Heart right ventricle (tissue), 16 donors: ENCODE data around the gene IDE. TPM values are rescaled to one million over a fixed set of nuclear protein-coding genes. Genes with fewer than 3 reads are reported as not detected.

Source experiments
- ATAC-seq, 8 donors: fragments of 200-7000 bp; cut with Tn5 transposase; one replicate each; pipeline ENCODE4 v1.9.1; 2020; ENCODE audit warnings: mild to moderate bottlenecking in 8 of 8, moderate library complexity in 8 of 8, moderate number of reproducible peaks in 1 of 8
- DNase-seq, 2 donors: peaks; one replicate each; pipeline ENCODE4 v3.0.0-alpha.2; 2020
- H3K27ac ChIP-seq, 10 donors: fragments of 200-600 bp; sonication (generic) in 2 of 10; one replicate each; pipeline versions ENCODE4 v1.5.0 to v1.8.0; 2020 to 2022; ENCODE audit warnings: mild to moderate bottlenecking in 3 of 10
- H3K27me3 ChIP-seq, 7 donors: fragments of 200-600 bp; one replicate each; pipeline ENCODE4 v1.8.0; 2021 to 2022; ENCODE audit warnings: mild to moderate bottlenecking in 2 of 7
- H3K36me3 ChIP-seq, 9 donors: fragments of 200-600 bp; sonication (generic) in 1 of 9; one replicate each; pipeline versions ENCODE4 v1.5.0 to v1.8.0; 2020 to 2022; ENCODE audit warnings: mild to moderate bottlenecking in 2 of 9
- H3K4me1 ChIP-seq, 9 donors: fragments of 200-600 bp; sonication (generic) in 1 of 9; one replicate each; pipeline versions ENCODE4 v1.5.0 to v1.8.0; 2020 to 2022; ENCODE audit warnings: mild to moderate bottlenecking in 4 of 9
- H3K4me3 ChIP-seq, 10 donors: fragments of 200-600 bp; sonication (generic) in 2 of 10; one replicate each; pipeline versions ENCODE4 v1.5.0 to v1.8.0; 2020 to 2022; ENCODE audit warnings: mild to moderate bottlenecking in 7 of 10, moderate library complexity in 2 of 10
- H3K9me3 ChIP-seq, 11 donors: fragments of 200-600 bp in 10 of 11; sonication (generic) in 2 of 11; one replicate each; pipeline versions ENCODE4 v1.5.0 to v1.8.0; 2013 to 2022; ENCODE audit warnings: mild to moderate bottlenecking in 2 of 11, control low read depth in 1 of 11, moderate library complexity in 1 of 11
- CTCF ChIP-seq, 9 donors: fragments of 200-600 bp; sonication (generic) in 2 of 9; IDR thresholded peaks; one replicate each; pipeline versions ENCODE4 v1.5.0 to v1.8.0; 2021 to 2022; ENCODE audit warnings: antibody characterized with exemption in 9 of 9, mild to moderate bottlenecking in 5 of 9, moderate library complexity in 1 of 9
- WGBS, 2 donors: extraction: QIAGEN DNeasy Blood & Tissue Kit; methylation state at CpG; one replicate each; pipeline ENCODE4 v1.1.7; 2013; ENCODE audit warnings: inconsistent platforms in 1 of 2; 5-methylcytosine and 5-hydroxymethylcytosine counted together
- intact Hi-C, 10 donors: fragments of 100-400 bp; cut with DNase I; formaldehyde crosslinking; loops; one replicate each; pipeline versions ENCODE4 v1.11.1 to v1.14.2; 2022
- polyA plus RNA-seq, 2 donors: library from polyadenylated mRNA; stranded (reverse); fragments of 200-250 nt; gene quantifications; one replicate each; pipeline ENCODE4 v1.2.3, GENCODE V29; 2013
- total RNA-seq, 10 donors: library from RNA; stranded (reverse); fragmentation: NEBNext Ultra II Directional in 3 of 10; extraction: Animal tissue kit (Norgen Biotek cat#: 25700) in 3 of 10; gene quantifications; one replicate each; pipeline versions ENCODE4 v1.2.1 to v1.2.4, GENCODE V29; 2021 to 2023
- donor health status: Arrhythmogenic right ventricular cardiomyopathy.
- donor health status: ischemic (EF 13 %, LVEDD 7.1; RV severe dilation, severe dysfunction).
- donor health status: healthy with polysubstance abuse.
- donor health status: DM: no; HTN: yes; CAD: no.
- donor health status: DM: no; HTN: no; CAD: no.
- donor health status: ischemic (EF 25% LVEDD 6.9; RV normal size, moderate dysfunction).
- donor health status: ischemic (EF 25% LVEDD 5.7; RV mildly dilated, moderate dysfunction).
- donor health status: healthy.
- donor health status: DM: yes; HTN: yes; CAD: no.
- donor health status: Ischemic cardiomyopathy.
- donor health status: ischemic (EF 35%, LVEDD 5.7; RV mildly dilated, moderate dysfunction).
- donor health status: nonischemic (EF 11% LVEDD 7.7; RV severe dilation, severe dysfunction).
- donor health status: DM: yes; HTN: yes; CAD: no.
- donor health status: PGD.
- donor health status: ischemic (EF 29% LVEDD 5.4; RV normal size, mild dysfunction).
- donor health status: nonischemic (EF 23%, LVEDD 6.1; RV moderate dilation, normal function).

Gene IDE
- total and polyA plus RNA-seq, 12 donors: 11.0 to 58.5 (median 45.7) TPM

GRCh38 chr10:92492748-92493240 lies 81.1 kb downstream of the IDE start:
- 94 to 95% methylated on average over 6 of the region's 6 CpGs for WGBS, 2 donors
- Histone ChIP-seq H3K27me3 (no peaks in the 10 kb centered on the region), H3K4me3 (no peak overlapping the region), H3K9me3 (no peaks in the 10 kb centered on the region), H3K4me1 (no peaks in the 10 kb centered on the region), H3K36me3 (peaks cover 0 to 88% (median 22%) of the 10 kb centered on the region in 9 donors), H3K27ac (no peak overlapping the region)
- no peak for TF ChIP-seq CTCF (IDR thresholded peaks at IDR 0.05)
- intact Hi-C loops: no loop called here
- ATAC-seq (no peak), DNase-seq (no peak)

- Histone ChIP-seq H3K27me3 (no peaks in the 10 kb centered on the region), H3K4me1 (peaks cover 0 to 15% (median 0%) of the 10 kb centered on the region in 9 donors), H3K9me3 (no peaks in the 10 kb centered on the region), H3K27ac (no peak overlapping the region), H3K4me3 (no peak overlapping the region), H3K36me3 (peaks cover 0 to 89% (median 39%) of the 10 kb centered on the region in 9 donors)
- intact Hi-C loops: no loop called here
- ATAC-seq: no peak
- 95 to 97% methylated on average over 2 of the region's 2 CpGs for WGBS, 2 donors
- TF ChIP-seq CTCF (IDR thresholded peaks at IDR 0.05): no peak
- no peak for DNase-seq
Observed at GRCh38 chr10:92490387-92490786, 83.5 kb downstream of the IDE start.

GRCh38 chr10:92486637-92487036 lies 87.3 kb downstream of the IDE start:
- H3K27ac ChIP-seq: peak overlapping the region in 1 of 10 donors; percentile 13
- no peaks in the 10 kb centered on the region for H3K9me3 ChIP-seq
- ATAC-seq (no peak), DNase-seq (no peak)
- H3K4me1 ChIP-seq: peaks cover 0 to 15% (median 0%) of the 10 kb centered on the region in 9 donors
- no peak overlapping the region for H3K4me3 ChIP-seq
- intact Hi-C loops: no loop called here
- no peak for TF ChIP-seq CTCF (IDR thresholded peaks at IDR 0.05)
- peaks cover 0 to 99% (median 58%) of the 10 kb centered on the region in 9 donors for H3K36me3 ChIP-seq
- H3K27me3 ChIP-seq: no peaks in the 10 kb centered on the region

DNA sequence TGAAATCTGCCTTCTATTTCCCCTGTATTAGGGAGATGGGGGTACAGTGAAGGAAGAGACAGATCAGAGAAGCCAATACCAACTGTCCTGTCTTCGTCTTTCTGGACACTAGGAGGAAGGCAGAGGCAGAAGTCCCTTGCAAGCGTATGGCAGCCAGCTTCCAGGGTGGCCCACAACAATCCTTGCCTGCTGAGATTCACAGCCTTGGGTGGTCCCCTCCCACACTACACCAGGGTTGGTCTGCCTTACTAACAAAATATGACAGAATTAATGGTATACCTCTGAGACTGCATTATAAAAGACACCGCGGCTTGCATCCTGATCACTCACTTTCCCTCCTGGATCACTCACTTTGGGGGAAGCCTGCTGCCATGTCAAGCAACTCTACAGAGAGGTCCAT lies 90.4 kb downstream of the IDE start:
- peaks cover 0 to 100% (median 52%) of the 10 kb centered on the region in 9 donors for H3K36me3 ChIP-seq
- no peak overlapping the region for H3K4me3 ChIP-seq
- TF ChIP-seq CTCF (IDR thresholded peaks at IDR 0.05): no peak
- no peaks in the 10 kb centered on the region for H3K27me3 ChIP-seq
- DNase-seq: no peak
- H3K9me3 ChIP-seq: no peaks in the 10 kb centered on the region
- WGBS, 2 donors: 95 to 96% methylated on average over 4 of the region's 4 CpGs
- no peak for ATAC-seq
- intact Hi-C loops: no loop called here
- H3K4me1 ChIP-seq: peaks cover 0 to 15% (median 0%) of the 10 kb centered on the region in 9 donors
- no peak overlapping the region for H3K27ac ChIP-seq
